ENCODE results near the gene SHKBP1. TPM values are rescaled to one million over a fixed set of nuclear protein-coding genes. Genes with fewer than 3 reads are reported as not detected.
"Not testable (repeated sequence)": the region's sequence is repeated elsewhere in the genome, so short reads cannot be mapped to it uniquely, and the experiment has no call there.

Gene SHKBP1
- total and polyA plus RNA-seq, 3 donors from 2014 or later: 35.6 to 56.3 (median 37.2) TPM

GRCh38 chr19:40622773-40623075, 46.1 kb downstream of the SHKBP1 start:
- intact Hi-C loops (cut with DNase I; ENCODE audit: low total_unique reads): no loop called here
- no peaks in the 10 kb centered on the region for H3K27me3 ChIP-seq
- H3K4me1 ChIP-seq: no peaks in the 10 kb centered on the region
- H3K4me3 ChIP-seq: no peak overlapping the region
- no peak for DNase-seq
- no peak overlapping the region for H3K27ac ChIP-seq
- no peaks in the 10 kb centered on the region for H3K36me3 ChIP-seq (ENCODE audit: low read depth, missing control alignments)
- H3K9me3 ChIP-seq: no peaks in the 10 kb centered on the region
- TF ChIP-seq, protein P1, sequence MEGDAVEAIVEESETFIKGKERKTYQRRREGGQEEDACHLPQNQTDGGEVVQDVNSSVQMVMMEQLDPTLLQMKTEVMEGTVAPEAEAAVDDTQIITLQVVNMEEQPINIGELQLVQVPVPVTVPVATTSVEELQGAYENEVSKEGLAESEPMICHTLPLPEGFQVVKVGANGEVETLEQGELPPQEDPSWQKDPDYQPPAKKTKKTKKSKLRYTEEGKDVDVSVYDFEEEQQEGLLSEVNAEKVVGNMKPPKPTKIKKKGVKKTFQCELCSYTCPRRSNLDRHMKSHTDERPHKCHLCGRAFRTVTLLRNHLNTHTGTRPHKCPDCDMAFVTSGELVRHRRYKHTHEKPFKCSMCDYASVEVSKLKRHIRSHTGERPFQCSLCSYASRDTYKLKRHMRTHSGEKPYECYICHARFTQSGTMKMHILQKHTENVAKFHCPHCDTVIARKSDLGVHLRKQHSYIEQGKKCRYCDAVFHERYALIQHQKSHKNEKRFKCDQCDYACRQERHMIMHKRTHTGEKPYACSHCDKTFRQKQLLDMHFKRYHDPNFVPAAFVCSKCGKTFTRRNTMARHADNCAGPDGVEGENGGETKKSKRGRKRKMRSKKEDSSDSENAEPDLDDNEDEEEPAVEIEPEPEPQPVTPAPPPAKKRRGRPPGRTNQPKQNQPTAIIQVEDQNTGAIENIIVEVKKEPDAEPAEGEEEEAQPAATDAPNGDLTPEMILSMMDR (IDR thresholded peaks at IDR 0.05): no peak
- no peak for TF ChIP-seq POLR2A (IDR thresholded peaks at IDR 0.05)
- WGBS, 2 donors: 88 to 89% methylated on average over 7 of the region's 7 CpGs

GRCh38 chr19:40623403-40624251, 47.0 kb downstream of the SHKBP1 start:
- peak; percentile 72 for DNase-seq
- intact Hi-C loops (cut with DNase I; ENCODE audit: low total_unique reads): no loop called here
- no peak for TF ChIP-seq POLR2A (IDR thresholded peaks at IDR 0.05)
- TF ChIP-seq, protein P1 (IDR thresholded peaks at IDR 0.05): no peak
- no peaks in the 10 kb centered on the region for H3K4me1 ChIP-seq
- no peaks in the 10 kb centered on the region for H3K36me3 ChIP-seq (ENCODE audit: low read depth, missing control alignments)
- no peaks in the 10 kb centered on the region for H3K27me3 ChIP-seq
- no peak overlapping the region for H3K4me3 ChIP-seq
- no peak overlapping the region for H3K27ac ChIP-seq
- 47 to 52% methylated on average over 35 to 41 of the region's 41 CpGs for WGBS, 2 donors
- no peaks in the 10 kb centered on the region for H3K9me3 ChIP-seq

DNA sequence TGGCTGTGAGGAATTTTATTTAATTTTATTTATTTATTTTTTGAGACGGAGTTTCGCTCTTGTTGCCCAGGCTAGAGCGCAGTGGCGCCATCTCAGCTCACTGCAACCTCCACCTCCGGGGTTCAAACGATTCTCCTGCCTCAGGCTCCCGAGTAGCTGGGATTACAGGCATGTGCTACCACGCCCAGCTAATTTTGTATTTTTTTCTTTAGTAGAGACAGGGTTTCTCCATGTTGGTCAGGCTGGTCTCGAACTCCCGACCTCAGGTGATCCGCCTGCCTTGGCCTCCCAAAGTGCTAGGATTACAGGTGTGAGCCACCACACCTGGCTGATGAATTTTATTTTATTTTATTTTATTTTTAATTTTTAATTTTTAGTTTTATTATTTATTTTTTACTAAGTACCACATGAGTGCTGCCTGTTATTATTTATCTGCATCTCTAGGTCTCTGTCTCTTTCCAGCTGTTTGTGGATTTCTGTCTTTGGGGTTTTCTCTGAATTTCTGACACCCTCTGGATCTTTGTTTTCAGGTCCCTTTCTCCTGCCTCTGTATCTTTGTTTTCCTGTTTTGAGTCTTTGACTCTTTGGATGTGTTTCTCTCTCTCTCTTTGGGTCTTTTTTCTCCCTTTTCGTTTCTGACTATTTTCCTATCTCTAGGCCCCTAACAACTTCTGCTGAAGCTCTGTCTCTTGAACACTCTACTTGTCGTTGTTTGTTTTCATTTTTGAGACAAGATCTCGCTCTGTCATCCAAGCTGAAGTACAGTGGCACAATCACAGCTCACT, 47.9 kb downstream of the SHKBP1 start:
- DNase-seq; H3K27me3 ChIP-seq; H3K36me3 ChIP-seq (ENCODE audit: low read depth, missing control alignments); intact Hi-C loops (cut with DNase I; ENCODE audit: low total_unique reads); H3K4me3 ChIP-seq; H3K27ac ChIP-seq; H3K9me3 ChIP-seq; H3K4me1 ChIP-seq: not testable (repeated sequence)
- 67 to 80% methylated on average over 14 of the region's 14 CpGs for WGBS, 2 donors

DNA sequence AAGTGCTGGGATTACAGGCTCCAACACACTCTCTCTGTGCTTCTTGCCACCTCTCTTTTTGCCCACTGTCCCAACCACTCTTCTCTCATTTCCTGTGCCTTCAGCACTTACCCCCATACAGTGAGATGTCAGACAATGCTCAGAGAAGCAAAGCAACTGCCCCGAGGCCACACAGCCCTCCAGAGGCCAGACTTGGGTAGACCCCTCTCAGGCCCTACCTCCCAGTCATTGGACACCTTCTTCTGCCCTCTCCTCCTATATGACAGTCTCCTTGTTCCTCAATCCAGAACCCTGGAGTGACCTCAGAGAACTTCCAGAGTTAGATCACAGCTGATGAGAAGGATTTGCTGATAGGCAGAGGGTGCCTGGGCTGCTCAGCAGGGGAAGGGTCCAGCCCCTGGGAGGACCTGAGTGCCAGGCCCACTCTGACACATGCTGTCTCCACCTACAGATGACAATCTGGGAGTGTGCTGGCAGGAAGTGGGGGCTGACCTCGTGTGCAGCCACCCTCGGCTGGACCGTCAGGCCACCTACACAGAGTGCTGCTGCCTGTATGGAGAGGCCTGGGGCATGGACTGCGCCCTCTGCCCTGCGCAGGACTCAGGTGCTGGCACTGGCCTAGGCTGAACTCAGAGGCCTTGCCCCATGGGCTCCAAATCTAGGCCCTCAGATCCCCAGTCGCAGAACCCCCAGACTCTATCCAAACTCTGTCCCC, 48.9 kb downstream of the SHKBP1 start:
- intact Hi-C loops (cut with DNase I; ENCODE audit: low total_unique reads): no loop called here
- no peak overlapping the region for H3K4me3 ChIP-seq
- no peaks in the 10 kb centered on the region for H3K4me1 ChIP-seq
- WGBS, 2 donors: 74 to 78% methylated on average over 1 to 7 of the region's 7 CpGs
- DNase-seq: no peak
- H3K27ac ChIP-seq: no peak overlapping the region
- H3K27me3 ChIP-seq: no peaks in the 10 kb centered on the region
- no peaks in the 10 kb centered on the region for H3K9me3 ChIP-seq
- no peaks in the 10 kb centered on the region for H3K36me3 ChIP-seq (ENCODE audit: low read depth, missing control alignments)
- TF ChIP-seq POLR2A (IDR thresholded peaks at IDR 0.05): no peak
- TF ChIP-seq, protein P1 (IDR thresholded peaks at IDR 0.05): no peak

DNA sequence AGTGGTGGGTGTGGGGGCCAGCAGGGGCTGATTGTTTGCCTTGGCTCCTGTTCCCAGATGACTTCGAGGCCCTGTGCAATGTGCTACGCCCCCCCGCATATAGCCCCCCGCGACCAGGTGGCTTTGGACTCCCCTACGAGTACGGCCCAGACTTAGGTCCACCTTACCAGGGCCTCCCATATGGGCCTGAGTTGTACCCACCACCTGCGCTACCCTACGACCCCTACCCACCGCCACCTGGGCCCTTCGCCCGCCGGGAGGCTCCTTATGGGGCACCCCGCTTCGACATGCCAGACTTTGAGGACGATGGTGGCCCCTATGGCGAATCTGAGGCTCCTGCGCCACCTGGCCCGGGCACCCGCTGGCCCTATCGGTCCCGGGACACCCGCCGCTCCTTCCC, 50.2 kb downstream of the SHKBP1 start:
- no peak for DNase-seq

More for the DNA sequence above, 50.2 kb downstream of the SHKBP1 start:
- no peaks in the 10 kb centered on the region for H3K9me3 ChIP-seq
- 75 to 92% methylated on average over 16 to 24 of the region's 24 CpGs for WGBS, 2 donors
- no peak for TF ChIP-seq POLR2A (IDR thresholded peaks at IDR 0.05)
- TF ChIP-seq, protein P1 (IDR thresholded peaks at IDR 0.05): no peak
- H3K27ac ChIP-seq: no peak overlapping the region
- H3K36me3 ChIP-seq (ENCODE audit: low read depth, missing control alignments): no peaks in the 10 kb centered on the region
- intact Hi-C loops (cut with DNase I; ENCODE audit: low total_unique reads): no loop called here
- H3K4me1 ChIP-seq: no peaks in the 10 kb centered on the region
- H3K4me3 ChIP-seq: no peak overlapping the region
- no peaks in the 10 kb centered on the region for H3K27me3 ChIP-seq

All from testis (tissue), 3 donors.